Skeletal muscle satellite cell (primary cell): ENCODE measurements around the gene GPR137B.

Source experiments
- H3K27me3 ChIP-seq: 2 replicates; pipeline ENCODE4 v1.7.0; 2013; ENCODE audit warnings: low read length; ENCODE audit not compliant: control insufficient read depth, insufficient read depth
- H3K36me3 ChIP-seq: 2 replicates; pipeline ENCODE4 v1.7.0; 2013; ENCODE audit warnings: mild to moderate bottlenecking, control low read depth, low read length; ENCODE audit not compliant: insufficient read depth
- H3K4me1 ChIP-seq: 2 replicates; pipeline ENCODE4 v1.7.0; 2013; ENCODE audit warnings: low read length; ENCODE audit not compliant: control insufficient read depth, insufficient read depth
- H3K4me2 ChIP-seq: 2 replicates; pipeline ENCODE4 v1.7.0; 2013; ENCODE audit warnings: mild to moderate bottlenecking, low read length
- H3K4me3 ChIP-seq: 2 replicates; pipeline ENCODE4 v1.7.0; 2013; ENCODE audit warnings: low read length
- H3K9ac ChIP-seq: 2 replicates; pipeline ENCODE4 v1.7.0; 2013; ENCODE audit warnings: mild to moderate bottlenecking, low read depth, low read length, moderate library complexity
- H3K9me3 ChIP-seq: replicated peaks from 2 replicates; pipeline ENCODE4 v1.7.0; 2013; ENCODE audit warnings: mild to moderate bottlenecking, control low read depth, low read length

GPR137B gene

DNA sequence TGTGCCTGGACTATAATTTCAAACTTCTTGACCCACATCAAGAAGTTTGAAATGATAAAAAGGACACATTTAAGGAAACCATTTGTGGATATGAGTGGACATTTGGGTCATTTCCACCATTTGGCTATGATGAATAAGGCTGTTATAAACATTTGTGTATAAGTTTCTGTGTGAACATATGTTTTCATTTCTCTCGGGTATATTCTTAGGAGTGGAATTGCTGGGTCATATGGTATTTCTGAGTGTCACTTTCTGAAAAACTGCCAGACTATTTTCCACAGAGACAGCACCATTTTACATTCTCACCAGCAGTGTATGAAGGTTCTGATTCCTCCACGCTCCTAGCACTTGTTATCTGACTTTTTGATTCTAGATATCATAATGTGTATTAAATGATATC lies 50.8 kb downstream of the GPR137B start:
- H3K4me2 ChIP-seq: no peak overlapping the region
- no peak overlapping the region for H3K9ac ChIP-seq
- H3K36me3 ChIP-seq: peaks cover 2% of the 10 kb centered on the region

DNA sequence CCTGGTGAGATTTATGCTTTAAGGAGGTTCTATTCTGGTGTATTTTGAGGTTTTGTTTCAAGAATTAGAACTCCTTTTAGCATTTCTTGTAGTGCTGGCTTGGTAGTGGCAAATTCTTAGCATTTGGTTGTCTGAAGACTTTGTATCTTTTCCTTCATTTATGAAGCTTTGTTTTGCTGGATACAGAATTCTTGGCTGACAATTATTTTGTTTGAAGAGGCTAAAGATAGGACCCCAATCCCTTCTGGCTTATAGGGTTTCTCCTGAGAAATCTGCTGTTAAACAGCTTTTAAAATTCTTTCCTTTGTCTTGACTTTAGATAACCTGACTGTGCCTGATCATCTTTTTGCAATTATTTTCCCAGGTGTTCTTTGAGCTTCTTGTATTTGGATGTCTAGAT lies 58.6 kb downstream of the GPR137B start:
- Histone ChIP-seq H3K36me3 (peaks cover 3% of the 10 kb centered on the region), H3K4me3 (no peak overlapping the region), H3K9me3 (peaks cover 5% of the 10 kb centered on the region), H3K27me3 (no peaks in the 10 kb centered on the region), H3K4me2 (no peak overlapping the region), H3K4me1 (peaks cover 15% of the 10 kb centered on the region), H3K9ac (no peak overlapping the region)

More for the DNA sequence above, 50.8 kb downstream of the GPR137B start:
- Histone ChIP-seq H3K27me3 (no peaks in the 10 kb centered on the region), H3K4me1 (no peaks in the 10 kb centered on the region), H3K4me3 (no peak overlapping the region), H3K9me3 (no peaks in the 10 kb centered on the region)

DNA sequence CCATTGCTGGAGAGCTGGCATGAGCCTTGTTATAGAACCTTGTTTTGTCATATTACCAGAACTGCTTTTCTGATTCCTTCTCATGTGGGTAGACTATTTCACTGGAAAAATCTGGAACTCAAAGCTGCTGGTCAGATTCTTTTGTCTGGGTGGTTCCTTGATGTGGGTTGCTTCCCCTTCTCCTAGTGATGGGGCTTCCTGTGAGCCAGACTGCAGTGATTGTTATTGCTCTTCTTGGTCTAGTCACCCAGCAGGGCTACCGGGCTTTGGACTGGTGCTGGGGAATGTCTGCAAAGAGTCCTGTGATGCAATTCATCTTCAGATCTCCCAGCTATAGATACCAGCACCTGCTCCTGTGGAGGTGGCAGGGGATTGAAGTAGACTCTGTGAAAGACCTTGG lies 59.4 kb downstream of the GPR137B start:
- H3K4me1 ChIP-seq: peaks cover 15% of the 10 kb centered on the region
- peaks cover 5% of the 10 kb centered on the region for H3K9me3 ChIP-seq
- no peak overlapping the region for H3K4me3 ChIP-seq
- no peaks in the 10 kb centered on the region for H3K27me3 ChIP-seq
- H3K9ac ChIP-seq: no peak overlapping the region
- peaks cover 3% of the 10 kb centered on the region for H3K36me3 ChIP-seq
- no peak overlapping the region for H3K4me2 ChIP-seq

DNA sequence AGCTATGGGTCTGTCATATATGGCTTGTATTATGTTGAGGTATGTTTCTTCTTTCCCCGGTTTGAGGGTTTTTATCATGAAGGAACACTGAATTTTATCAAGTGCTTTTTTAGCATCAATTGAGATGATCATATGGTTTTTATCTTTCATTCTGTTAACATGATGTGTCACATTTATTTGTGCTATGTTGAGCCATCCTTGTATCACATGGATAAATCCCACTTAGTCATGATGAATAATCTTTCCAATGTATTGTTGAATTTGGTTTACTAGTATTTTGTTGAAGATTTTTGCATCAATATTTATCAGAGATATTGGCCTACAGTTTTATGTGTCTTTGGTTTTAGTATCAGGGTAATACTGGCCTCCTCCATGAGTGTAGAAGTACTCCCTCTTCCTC lies 61.7 kb downstream of the GPR137B start:
- Histone ChIP-seq H3K9ac (no peak overlapping the region), H3K4me3 (no peak overlapping the region), H3K27me3 (no peaks in the 10 kb centered on the region), H3K36me3 (peaks cover 3% of the 10 kb centered on the region), H3K9me3 (peaks cover 5% of the 10 kb centered on the region), H3K4me1 (peaks cover 15% of the 10 kb centered on the region), H3K4me2 (peak overlapping the region; percentile 15)

DNA sequence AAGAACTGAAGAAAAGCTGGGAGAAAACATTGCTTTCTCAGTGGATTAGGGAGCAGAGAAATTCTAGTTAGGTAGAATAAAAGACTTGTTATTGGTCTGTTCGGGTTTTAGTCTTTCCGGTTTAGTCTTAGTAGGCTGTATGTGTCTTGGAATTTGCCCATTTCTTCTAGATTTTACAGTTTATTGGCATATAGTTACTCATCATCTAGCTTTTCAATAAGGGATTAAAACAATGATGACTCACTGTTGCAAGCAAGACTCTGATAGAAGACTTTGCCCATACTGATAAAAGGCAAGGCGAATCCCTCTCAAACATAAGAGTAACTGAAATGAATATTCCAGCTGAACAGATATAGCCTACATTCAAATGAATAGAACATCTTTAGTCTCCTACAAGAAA lies 62.3 kb downstream of the GPR137B start:
- peaks cover 3% of the 10 kb centered on the region for H3K36me3 ChIP-seq
- no peak overlapping the region for H3K9ac ChIP-seq

DNA sequence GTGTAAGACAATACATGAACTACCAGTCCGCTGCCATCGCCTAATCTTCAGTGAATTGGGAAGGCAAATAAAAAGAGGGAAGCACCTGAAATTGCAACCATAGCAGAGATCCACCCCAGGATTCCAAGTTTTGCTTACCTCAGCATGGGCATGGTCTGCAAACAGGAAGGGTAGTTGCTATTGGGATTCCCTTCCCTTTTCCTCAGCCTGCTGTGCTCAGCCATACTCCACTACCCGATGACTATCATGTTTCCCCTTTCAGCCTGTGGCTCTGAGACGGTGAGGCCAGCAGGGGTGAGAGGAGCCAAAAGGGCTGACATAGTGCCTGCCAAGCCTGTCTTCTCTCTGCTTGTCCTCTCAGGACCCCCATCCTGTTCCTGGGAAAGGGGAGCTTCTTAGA lies 64.2 kb downstream of the GPR137B start:
- Histone ChIP-seq H3K9ac (no peak overlapping the region), H3K27me3 (no peaks in the 10 kb centered on the region), H3K9me3 (no peaks in the 10 kb centered on the region), H3K4me2 (no peak overlapping the region), H3K4me1 (peaks cover 15% of the 10 kb centered on the region), H3K36me3 (no peaks in the 10 kb centered on the region), H3K4me3 (no peak overlapping the region)

More for the DNA sequence above, 62.3 kb downstream of the GPR137B start:
- H3K4me2 ChIP-seq: peak overlapping the region; percentile 15
- H3K27me3 ChIP-seq: no peaks in the 10 kb centered on the region
- no peak overlapping the region for H3K4me3 ChIP-seq
- peaks cover 15% of the 10 kb centered on the region for H3K4me1 ChIP-seq
- H3K9me3 ChIP-seq: peaks cover 5% of the 10 kb centered on the region

DNA sequence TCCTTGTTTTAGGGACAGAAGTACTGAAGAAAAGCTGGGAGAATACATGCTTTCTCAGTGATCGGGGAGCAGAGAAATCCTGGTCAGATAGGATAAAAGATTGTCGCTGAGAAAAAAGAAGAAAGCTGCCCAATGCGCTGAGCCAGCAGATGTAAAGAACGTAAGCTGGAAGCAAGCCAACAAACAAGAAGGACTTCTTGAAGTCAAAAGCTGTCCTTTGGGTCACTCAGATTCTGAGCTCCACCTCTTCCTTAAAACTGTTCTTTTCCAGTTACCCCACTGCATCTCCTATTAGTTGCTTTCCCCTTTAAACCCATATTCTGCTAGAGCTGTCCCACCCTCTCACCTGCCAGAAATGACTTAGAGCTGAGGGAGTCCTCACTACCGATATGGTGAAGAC lies 64.8 kb downstream of the GPR137B start:
- Histone ChIP-seq H3K9ac (no peak overlapping the region), H3K4me3 (no peak overlapping the region), H3K9me3 (no peaks in the 10 kb centered on the region), H3K4me1 (peaks cover 15% of the 10 kb centered on the region), H3K27me3 (no peaks in the 10 kb centered on the region), H3K36me3 (no peaks in the 10 kb centered on the region), H3K4me2 (no peak overlapping the region)

DNA sequence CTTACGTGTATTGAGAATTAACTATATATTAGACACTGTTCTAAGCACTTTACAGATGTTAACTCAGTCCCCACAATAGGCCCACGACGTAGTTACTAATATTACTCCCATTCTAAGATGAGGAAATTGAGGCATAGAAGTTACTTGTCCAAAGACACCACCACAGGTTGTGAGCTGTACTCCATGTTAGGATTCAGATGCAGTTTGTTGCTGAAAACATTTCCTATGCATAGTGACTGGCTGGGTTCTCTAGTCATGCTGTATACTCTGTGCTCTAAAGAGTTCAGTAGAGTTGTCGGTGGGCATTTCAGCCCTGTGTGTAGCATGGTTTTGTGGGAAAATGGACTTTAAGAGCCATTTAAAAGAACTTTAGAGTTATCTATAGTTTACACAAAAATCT lies 65.2 kb downstream of the GPR137B start:
- no peak overlapping the region for H3K9ac ChIP-seq
- H3K4me2 ChIP-seq: no peak overlapping the region
- H3K4me1 ChIP-seq: peaks cover 15% of the 10 kb centered on the region
- no peak overlapping the region for H3K4me3 ChIP-seq
- H3K9me3 ChIP-seq: no peaks in the 10 kb centered on the region
- no peaks in the 10 kb centered on the region for H3K36me3 ChIP-seq
- no peaks in the 10 kb centered on the region for H3K27me3 ChIP-seq

DNA sequence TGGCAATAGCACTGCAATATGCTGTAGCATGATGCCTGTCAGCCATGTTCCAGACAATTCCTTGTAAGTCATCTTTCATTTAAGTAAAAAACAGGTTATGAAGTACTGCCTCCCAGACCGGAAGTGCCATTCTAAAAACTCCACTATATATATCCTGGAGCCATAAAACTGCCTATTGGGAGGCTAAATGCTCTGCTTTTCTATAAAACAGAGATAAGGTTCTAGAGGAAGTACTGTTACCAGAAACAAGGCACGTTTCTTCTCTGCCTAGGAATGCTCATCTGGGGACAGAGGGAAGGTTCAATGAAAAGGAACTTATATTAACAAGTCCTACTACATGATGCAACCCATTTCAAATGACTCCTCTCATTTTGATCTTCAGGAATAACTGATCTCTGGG lies 66.8 kb downstream of the GPR137B start:
- Histone ChIP-seq H3K4me2 (no peak overlapping the region), H3K27me3 (no peaks in the 10 kb centered on the region), H3K9me3 (no peaks in the 10 kb centered on the region), H3K9ac (no peak overlapping the region), H3K36me3 (no peaks in the 10 kb centered on the region), H3K4me1 (peaks cover 8% of the 10 kb centered on the region), H3K4me3 (no peak overlapping the region)

DNA sequence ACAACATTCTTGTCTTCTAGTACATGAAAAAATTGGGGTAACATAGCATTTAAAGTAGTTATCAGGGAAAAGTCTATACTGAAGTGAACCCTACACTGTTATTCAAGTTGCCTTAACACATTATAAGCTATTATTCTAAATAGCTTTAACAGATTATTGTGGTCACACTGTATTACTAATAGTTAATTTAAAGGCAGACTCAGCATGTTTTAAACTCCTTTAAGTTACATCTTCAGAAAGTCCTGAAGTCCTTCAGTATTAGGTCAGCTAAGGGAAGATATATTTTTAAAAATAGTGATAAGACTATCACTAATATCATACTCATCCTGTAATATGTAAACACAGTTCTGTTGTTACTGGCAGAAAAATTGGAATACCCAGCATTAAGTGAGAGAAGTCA lies 67.4 kb downstream of the GPR137B start:
- Histone ChIP-seq H3K36me3 (no peaks in the 10 kb centered on the region), H3K4me2 (no peak overlapping the region), H3K9me3 (no peaks in the 10 kb centered on the region), H3K4me1 (peaks cover 3% of the 10 kb centered on the region), H3K4me3 (no peak overlapping the region), H3K27me3 (no peaks in the 10 kb centered on the region), H3K9ac (no peak overlapping the region)

DNA sequence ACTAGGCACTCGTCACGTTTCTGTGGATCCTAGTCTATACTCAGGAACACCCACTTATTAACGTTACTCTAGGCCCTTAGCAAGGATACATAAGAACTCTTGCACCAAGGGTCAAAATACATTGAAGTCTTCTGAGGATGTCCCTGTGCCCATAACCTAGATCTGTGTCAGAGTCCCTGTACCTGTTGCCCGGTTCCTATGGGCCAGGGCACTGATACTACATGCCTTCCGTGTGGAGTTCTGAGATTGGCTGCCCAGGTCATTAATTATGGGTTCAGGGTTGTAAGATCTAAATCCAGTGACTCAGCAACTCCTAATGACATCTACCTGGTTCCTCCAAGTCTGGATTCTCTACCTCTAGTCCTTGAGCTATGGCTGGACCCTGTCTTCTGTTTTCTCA lies 69.5 kb downstream of the GPR137B start:
- H3K36me3 ChIP-seq: no peaks in the 10 kb centered on the region
- no peak overlapping the region for H3K9ac ChIP-seq
- H3K9me3 ChIP-seq: no peaks in the 10 kb centered on the region
- no peak overlapping the region for H3K4me3 ChIP-seq
- H3K27me3 ChIP-seq: no peaks in the 10 kb centered on the region
- no peaks in the 10 kb centered on the region for H3K4me1 ChIP-seq
- no peak overlapping the region for H3K4me2 ChIP-seq

DNA sequence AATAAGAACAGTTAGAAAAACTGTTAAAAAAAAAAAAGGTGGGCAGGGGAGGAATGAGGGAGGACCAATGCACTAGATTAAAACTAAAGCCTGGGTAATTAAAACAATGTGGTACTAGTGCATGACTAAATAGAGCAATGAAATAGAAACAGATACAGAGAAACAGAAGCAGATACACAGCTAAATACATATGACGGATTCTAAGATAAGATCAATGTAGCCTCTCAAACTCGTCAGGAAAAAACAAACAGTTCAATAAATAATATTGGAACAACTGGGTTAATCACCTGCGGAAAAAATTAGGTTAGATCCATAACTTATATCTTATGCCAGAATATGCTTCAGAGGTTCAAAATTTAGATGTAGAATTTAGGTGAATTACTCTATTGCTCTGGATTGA lies 71.2 kb downstream of the GPR137B start:
- H3K9ac ChIP-seq: no peak overlapping the region
- H3K4me1 ChIP-seq: no peaks in the 10 kb centered on the region
- no peaks in the 10 kb centered on the region for H3K27me3 ChIP-seq
- no peaks in the 10 kb centered on the region for H3K36me3 ChIP-seq
- H3K4me2 ChIP-seq: no peak overlapping the region
- no peak overlapping the region for H3K4me3 ChIP-seq
- no peaks in the 10 kb centered on the region for H3K9me3 ChIP-seq
